NCI-H82 (cell line): ENCODE data around the gene SLC17A3.

Experiments used
- DNase-seq: peaks from one replicate; lab custom pipeline; 2025; lab: John Stamatoyannopoulos, UW

SLC17A3 gene

GRCh38 chr6:25889877-25890853, 16.1 kb upstream of the SLC17A3 start:
- DNase-seq = peak; percentile 69

GRCh38 chr6:25888626-25889025, 14.6 kb upstream of the SLC17A3 start:
- no peak for DNase-seq

GRCh38 chr6:25886066-25886465, 12.0 kb upstream of the SLC17A3 start:
- no peak for DNase-seq

GRCh38 chr6:25883991-25884390, 9.9 kb upstream of the SLC17A3 start:
- DNase-seq = no peak

- DNase-seq = no peak
Measured at GRCh38 chr6:25883536-25883935, 9.5 kb upstream of the SLC17A3 start.

- no peak for DNase-seq
Measured at GRCh38 chr6:25882051-25882496, 8.0 kb upstream of the SLC17A3 start.

GRCh38 chr6:25880601-25881000, 6.6 kb upstream of the SLC17A3 start:
- DNase-seq = no peak

GRCh38 chr6:25878721-25879322, 4.8 kb upstream of the SLC17A3 start:
- no peak for DNase-seq

GRCh38 chr6:25875926-25876602, 2.0 kb upstream of the SLC17A3 start:
- no peak for DNase-seq

- no peak for DNase-seq
Measured at GRCh38 chr6:25875563-25875905, 1.5 kb upstream of the SLC17A3 start.

- DNase-seq = no peak
Measured at GRCh38 chr6:25874822-25875562, 949 bp upstream of the SLC17A3 start.

- no peak for DNase-seq
Measured at GRCh38 chr6:25872814-25873213, 1.2 kb downstream of the SLC17A3 start.

- DNase-seq = no peak
Measured at GRCh38 chr6:25869840-25870239, 4.2 kb downstream of the SLC17A3 start.

GRCh38 chr6:25868436-25869183, 5.4 kb downstream of the SLC17A3 start:
- DNase-seq = no peak

- DNase-seq = no peak
Measured at GRCh38 chr6:25866011-25866410, 8.0 kb downstream of the SLC17A3 start.

GRCh38 chr6:25863360-25863759, 10.7 kb downstream of the SLC17A3 start:
- DNase-seq = no peak

GRCh38 chr6:25862199-25862598, 11.8 kb downstream of the SLC17A3 start:
- no peak for DNase-seq

GRCh38 chr6:25852756-25853155, 21.3 kb downstream of the SLC17A3 start:
- no peak for DNase-seq

- no peak for DNase-seq
Measured at GRCh38 chr6:25851961-25852360, 22.1 kb downstream of the SLC17A3 start.

- DNase-seq = peak; percentile 26
Measured at GRCh38 chr6:25844518-25844917, 29.5 kb downstream of the SLC17A3 start.

GRCh38 chr6:25842526-25842925, 31.5 kb downstream of the SLC17A3 start:
- no peak for DNase-seq
